WERI-Rb-1 (cell line): Measurements from ENCODE around the gene MYO16.

ENCODE experiments used
- DNase-seq: peaks from one replicate; pipeline ENCODE4 v3.0.0-alpha.2; 2020
- H3K27ac ChIP-seq: fragments of 250-450 bp; sonication (Bioruptor Pico); 2 replicates; pipeline ENCODE4 v1.5.1; 2020; ENCODE audit warnings: mild to moderate bottlenecking, moderate library complexity
- H3K27me3 ChIP-seq: fragments of 250-450 bp; sonication (Bioruptor Pico); 2 replicates; pipeline ENCODE4 v1.5.1; 2021; ENCODE audit warnings: mild to moderate bottlenecking, low read depth, moderate library complexity; ENCODE audit not compliant: insufficient read depth, severe bottlenecking
- H3K36me3 ChIP-seq: fragments of 250-450 bp; sonication (Bioruptor Pico); 2 replicates; pipeline ENCODE4 v1.5.1; 2020; ENCODE audit warnings: mild to moderate bottlenecking, moderate library complexity
- H3K4me3 ChIP-seq: 2 replicates; pipeline ENCODE4 v1.5.1; 2011; ENCODE audit warnings: low read depth, mild to moderate bottlenecking, control low read depth, low read length
- H3K9me3 ChIP-seq: fragments of 250-450 bp; sonication (Bioruptor Pico); 2 replicates; pipeline ENCODE4 v1.5.1; 2021; ENCODE audit warnings: mild to moderate bottlenecking, moderate library complexity; ENCODE audit not compliant: severe bottlenecking
- CTCF ChIP-seq: IDR thresholded peaks from 2 replicates; pipeline ENCODE4 v1.5.1; 2011; ENCODE audit warnings: low read depth, mild to moderate bottlenecking, control low read depth, inconsistent platforms, low read length

MYO16 gene

GRCh38 chr13:108700422-108701170, 71.2 kb downstream of the MYO16 start:
- no peak for DNase-seq
- Histone ChIP-seq H3K27me3 (peaks cover 18% of the 10 kb centered on the region), H3K27ac (no peak overlapping the region), H3K9me3 (no peaks in the 10 kb centered on the region), H3K4me3 (no peak overlapping the region), H3K36me3 (no peaks in the 10 kb centered on the region)
- TF ChIP-seq CTCF = no peak

- peaks cover 22% of the 10 kb centered on the region for H3K27me3 ChIP-seq
- H3K36me3 ChIP-seq = no peaks in the 10 kb centered on the region
- no peak for TF ChIP-seq CTCF
- H3K4me3 ChIP-seq = no peak overlapping the region
- no peak overlapping the region for H3K27ac ChIP-seq
- no peaks in the 10 kb centered on the region for H3K9me3 ChIP-seq
- DNase-seq = no peak
Measured at GRCh38 chr13:108702171-108702570, 72.8 kb downstream of the MYO16 start.

- H3K27ac ChIP-seq = no peak overlapping the region
- no peak for DNase-seq
- TF ChIP-seq CTCF = no peak
- no peak overlapping the region for H3K4me3 ChIP-seq
- peaks cover 16% of the 10 kb centered on the region for H3K27me3 ChIP-seq
- H3K9me3 ChIP-seq = no peaks in the 10 kb centered on the region
- no peaks in the 10 kb centered on the region for H3K36me3 ChIP-seq
Measured at GRCh38 chr13:108705031-108705430, 75.6 kb downstream of the MYO16 start.

GRCh38 chr13:108707584-108707983, 78.2 kb downstream of the MYO16 start:
- Histone ChIP-seq H3K4me3 (no peak overlapping the region), H3K36me3 (no peaks in the 10 kb centered on the region), H3K27ac (no peak overlapping the region), H3K9me3 (no peaks in the 10 kb centered on the region), H3K27me3 (peaks cover 18% of the 10 kb centered on the region)
- TF ChIP-seq CTCF = no peak
- no peak for DNase-seq

GRCh38 chr13:108708921-108709320, 79.5 kb downstream of the MYO16 start:
- no peaks in the 10 kb centered on the region for H3K36me3 ChIP-seq
- DNase-seq = no peak
- H3K27ac ChIP-seq = no peak overlapping the region
- peaks cover 28% of the 10 kb centered on the region for H3K27me3 ChIP-seq
- H3K9me3 ChIP-seq = no peaks in the 10 kb centered on the region
- TF ChIP-seq CTCF = no peak
- H3K4me3 ChIP-seq = no peak overlapping the region

- Histone ChIP-seq H3K4me3 (no peak overlapping the region), H3K27ac (no peak overlapping the region), H3K27me3 (peaks cover 50% of the 10 kb centered on the region), H3K36me3 (no peaks in the 10 kb centered on the region), H3K9me3 (no peaks in the 10 kb centered on the region)
- TF ChIP-seq CTCF = no peak
- DNase-seq = no peak
Measured at GRCh38 chr13:108711386-108711785, 82.0 kb downstream of the MYO16 start.
